Measurements from ENCODE around the gene EIF3D.

The EIF3D gene

GRCh38 chr22:36574728-36575127 is 45.8 kb upstream of the EIF3D start:
- no peak for DNase-seq
- Histone ChIP-seq H3K79me2 (ENCODE audit: low read length) (no peaks in the 10 kb centered on the region), H3K36me3 (replicated peaks; ENCODE audit: insufficient read depth, low read length) (no peaks in the 10 kb centered on the region), H3K9me3 (replicated peaks; ENCODE audit: insufficient read depth, low read length) (no peaks in the 10 kb centered on the region), H3K9ac (ENCODE audit: low read length) (no peak overlapping the region), H3K9me2 (replicated peaks; ENCODE audit: insufficient read depth, low read length) (no peaks in the 10 kb centered on the region), H3K4me2 (ENCODE audit: low read depth, low read length) (no peak overlapping the region), H3K4me3 (ENCODE audit: low read length) (no peak overlapping the region), H3K4me1 (ENCODE audit: low read length) (no peaks in the 10 kb centered on the region), H2AFZ (ENCODE audit: low read length) (no peak overlapping the region), H4K20me1 (ENCODE audit: insufficient read depth, low read length) (no peaks in the 10 kb centered on the region), H3K27ac (ENCODE audit: low read length) (no peak overlapping the region), H3K27me3 (replicated peaks; ENCODE audit: insufficient read depth, low read length) (peaks cover 80% of the 10 kb centered on the region), H3F3A (ENCODE audit: insufficient read depth, low read length) (no peaks in the 10 kb centered on the region)
- TF ChIP-seq EZH2 (optimal IDR thresholded peaks at IDR 0.05; ENCODE audit: low read depth, low read length) (no peak), CTCF (IDR thresholded peaks at IDR 0.05; ENCODE audit: low read length) (no peak), EZH2phosphoT487 (IDR thresholded peaks at IDR 0.05; ENCODE audit: low read length) (no peak)

GRCh38 chr22:36573815-36574363 is 44.9 kb upstream of the EIF3D start:
- Histone ChIP-seq H2AFZ (ENCODE audit: low read length) (no peak overlapping the region), H3K79me2 (ENCODE audit: low read length) (no peaks in the 10 kb centered on the region), H3K36me3 (replicated peaks; ENCODE audit: insufficient read depth, low read length) (no peaks in the 10 kb centered on the region), H3F3A (ENCODE audit: insufficient read depth, low read length) (no peaks in the 10 kb centered on the region), H3K4me1 (ENCODE audit: low read length) (no peaks in the 10 kb centered on the region), H4K20me1 (ENCODE audit: insufficient read depth, low read length) (no peaks in the 10 kb centered on the region), H3K9me3 (replicated peaks; ENCODE audit: insufficient read depth, low read length) (no peaks in the 10 kb centered on the region), H3K4me3 (ENCODE audit: low read length) (no peak overlapping the region), H3K27ac (ENCODE audit: low read length) (no peak overlapping the region), H3K9me2 (replicated peaks; ENCODE audit: insufficient read depth, low read length) (no peaks in the 10 kb centered on the region), H3K4me2 (ENCODE audit: low read depth, low read length) (no peak overlapping the region), H3K9ac (ENCODE audit: low read length) (no peak overlapping the region), H3K27me3 (replicated peaks; ENCODE audit: insufficient read depth, low read length) (peaks cover 82% of the 10 kb centered on the region)
- TF ChIP-seq EZH2 (optimal IDR thresholded peaks at IDR 0.05; ENCODE audit: low read depth, low read length) = no peak
- DNase-seq = no peak

GRCh38 chr22:36571991-36572390 is 43.0 kb upstream of the EIF3D start:
- no peaks in the 10 kb centered on the region for H3K79me2 ChIP-seq (ENCODE audit: low read length)
- no peak overlapping the region for H3K4me2 ChIP-seq (ENCODE audit: low read depth, low read length)
- DNase-seq = no peak
- no peaks in the 10 kb centered on the region for H3K4me1 ChIP-seq (ENCODE audit: low read length)
- no peaks in the 10 kb centered on the region for H3F3A ChIP-seq (ENCODE audit: insufficient read depth, low read length)
- H3K36me3 ChIP-seq (replicated peaks; ENCODE audit: insufficient read depth, low read length) = no peaks in the 10 kb centered on the region
- H3K4me3 ChIP-seq (ENCODE audit: low read length) = no peak overlapping the region
- H4K20me1 ChIP-seq (ENCODE audit: insufficient read depth, low read length) = no peaks in the 10 kb centered on the region
- peaks cover 79% of the 10 kb centered on the region for H3K27me3 ChIP-seq (replicated peaks; ENCODE audit: insufficient read depth, low read length)
- no peak overlapping the region for H3K9ac ChIP-seq (ENCODE audit: low read length)
- no peaks in the 10 kb centered on the region for H3K9me3 ChIP-seq (replicated peaks; ENCODE audit: insufficient read depth, low read length)
- no peak overlapping the region for H3K27ac ChIP-seq (ENCODE audit: low read length)
- H3K9me2 ChIP-seq (replicated peaks; ENCODE audit: insufficient read depth, low read length) = no peaks in the 10 kb centered on the region
- no peak for TF ChIP-seq EZH2 (optimal IDR thresholded peaks at IDR 0.05; ENCODE audit: low read depth, low read length)
- TF ChIP-seq CTCF (IDR thresholded peaks at IDR 0.05; ENCODE audit: low read length) = no peak
- TF ChIP-seq EZH2phosphoT487 (IDR thresholded peaks at IDR 0.05; ENCODE audit: low read length) = no peak
- no peak overlapping the region for H2AFZ ChIP-seq (ENCODE audit: low read length)

- TF ChIP-seq EZH2phosphoT487 (IDR thresholded peaks at IDR 0.05; ENCODE audit: low read length) = no peak
- no peak for DNase-seq
These were observed 41.0 kb upstream of the EIF3D start for GRCh38 chr22:36569999-36570398.

More at GRCh38 chr22:36569999-36570398, 41.0 kb upstream of the EIF3D start:
- no peaks in the 10 kb centered on the region for H3K79me2 ChIP-seq (ENCODE audit: low read length)
- no peak overlapping the region for H3K27ac ChIP-seq (ENCODE audit: low read length)
- no peaks in the 10 kb centered on the region for H4K20me1 ChIP-seq (ENCODE audit: insufficient read depth, low read length)
- no peaks in the 10 kb centered on the region for H3K9me2 ChIP-seq (replicated peaks; ENCODE audit: insufficient read depth, low read length)
- H2AFZ ChIP-seq (ENCODE audit: low read length) = no peak overlapping the region
- H3K9ac ChIP-seq (ENCODE audit: low read length) = no peak overlapping the region
- no peaks in the 10 kb centered on the region for H3F3A ChIP-seq (ENCODE audit: insufficient read depth, low read length)
- H3K9me3 ChIP-seq (replicated peaks; ENCODE audit: insufficient read depth, low read length) = no peaks in the 10 kb centered on the region
- H3K4me1 ChIP-seq (ENCODE audit: low read length) = no peaks in the 10 kb centered on the region
- H3K4me2 ChIP-seq (ENCODE audit: low read depth, low read length) = no peak overlapping the region
- no peaks in the 10 kb centered on the region for H3K36me3 ChIP-seq (replicated peaks; ENCODE audit: insufficient read depth, low read length)
- H3K27me3 ChIP-seq (replicated peaks; ENCODE audit: insufficient read depth, low read length) = peaks cover 79% of the 10 kb centered on the region
- H3K4me3 ChIP-seq (ENCODE audit: low read length) = no peak overlapping the region
